ENCODE results near the gene PGM2L1. TPM values are rescaled to one million over a fixed set of nuclear protein-coding genes. Genes with fewer than 3 reads are reported as not detected.

The PGM2L1 gene
- total RNA-seq, 3 donors from 2014 or later = 8.3 to 12.2 (median 12.0) TPM

- DNase-seq (no peak), ATAC-seq (no peak)
- Histone ChIP-seq H3K4me3 (no peak overlapping the region), H3K9me3 (no peaks in the 10 kb centered on the region), H3K36me3 (ENCODE audit: low read depth) (no peaks in the 10 kb centered on the region), H3K4me1 (ENCODE audit: low read depth) (no peaks in the 10 kb centered on the region)
- intact Hi-C loops (cut with DNase I, micrococcal nuclease) = no loop called here
- TF ChIP-seq CTCF (IDR thresholded peaks at IDR 0.05) = no peak
Measured at GRCh38 chr11:74429205-74429604, 31.0 kb upstream of the PGM2L1 start.

- no peaks in the 10 kb centered on the region for H3K4me1 ChIP-seq (ENCODE audit: low read depth)
- no peak overlapping the region for H3K4me3 ChIP-seq
- DNase-seq (no peak), ATAC-seq (no peak)
- no peaks in the 10 kb centered on the region for H3K9me3 ChIP-seq
- intact Hi-C loops (cut with DNase I, micrococcal nuclease) = no loop called here
- TF ChIP-seq CTCF (IDR thresholded peaks at IDR 0.05) = no peak
- no peaks in the 10 kb centered on the region for H3K36me3 ChIP-seq (ENCODE audit: low read depth)
Measured at GRCh38 chr11:74427384-74427886, 29.2 kb upstream of the PGM2L1 start.

GRCh38 chr11:74425100-74425499 is 26.9 kb upstream of the PGM2L1 start:
- no peaks in the 10 kb centered on the region for H3K4me1 ChIP-seq (ENCODE audit: low read depth)
- ATAC-seq = no peak

DNA sequence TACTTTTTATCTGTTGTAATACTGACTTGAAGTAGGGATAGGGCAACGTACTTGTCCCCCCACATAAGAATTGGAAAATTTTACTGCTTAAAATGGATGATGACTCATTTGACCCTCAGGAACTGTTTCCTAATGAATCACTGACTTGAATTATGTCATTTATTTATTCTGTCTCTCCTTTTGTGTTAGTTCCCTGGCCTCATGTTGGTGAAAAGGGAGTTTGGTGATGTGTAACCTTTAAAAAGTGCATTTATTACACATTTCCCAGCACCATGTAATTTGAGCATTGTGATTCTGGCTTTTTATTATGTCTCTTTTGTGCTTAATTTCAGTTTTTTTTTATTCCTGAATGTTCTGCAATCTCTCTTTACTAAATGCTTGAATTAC is 20.3 kb upstream of the PGM2L1 start:
- DNase-seq (no peak), ATAC-seq (peak; percentile 25)
- peaks cover 7% of the 10 kb centered on the region for H3K4me1 ChIP-seq (ENCODE audit: low read depth)
- H3K36me3 ChIP-seq (ENCODE audit: low read depth) = no peaks in the 10 kb centered on the region
- H3K4me3 ChIP-seq = no peak overlapping the region
- no peaks in the 10 kb centered on the region for H3K9me3 ChIP-seq
- intact Hi-C loops (cut with DNase I, micrococcal nuclease) = no loop called here
- no peak for TF ChIP-seq CTCF (IDR thresholded peaks at IDR 0.05)

More at GRCh38 chr11:74425100-74425499, 26.9 kb upstream of the PGM2L1 start:
- intact Hi-C loops (cut with DNase I, micrococcal nuclease) = no loop called here
- H3K4me3 ChIP-seq = no peak overlapping the region
- H3K9me3 ChIP-seq = no peaks in the 10 kb centered on the region
- no peak for DNase-seq
- TF ChIP-seq CTCF (IDR thresholded peaks at IDR 0.05) = no peak
- H3K36me3 ChIP-seq (ENCODE audit: low read depth) = no peaks in the 10 kb centered on the region

- DNase-seq = no peak
- peaks cover 7% of the 10 kb centered on the region for H3K4me1 ChIP-seq (ENCODE audit: low read depth)
- no peaks in the 10 kb centered on the region for H3K36me3 ChIP-seq (ENCODE audit: low read depth)
- no peak for TF ChIP-seq CTCF (IDR thresholded peaks at IDR 0.05)
- intact Hi-C loops (cut with DNase I, micrococcal nuclease) = no loop called here
- ATAC-seq = peak; percentile 52
- H3K4me3 ChIP-seq = no peak overlapping the region
- H3K9me3 ChIP-seq = no peaks in the 10 kb centered on the region
Measured at GRCh38 chr11:74417860-74418508, 19.8 kb upstream of the PGM2L1 start.

Data from mucosa of descending colon (tissue), 3 donors.